Heart right ventricle (tissue), 16 donors: ENCODE results near the gene PHKG2. TPM values are rescaled to one million over a fixed set of nuclear protein-coding genes. Genes with fewer than 3 reads are reported as not detected.
A peak's percentile ranks its signal among the peaks of the same experiment; 100 is the strongest.

ENCODE experiments used
- ATAC-seq, 8 donors: fragments of 200-7000 bp; cut with Tn5 transposase; one replicate each; pipeline ENCODE4 v1.9.1; 2020; ENCODE audit warnings: mild to moderate bottlenecking in 8 of 8, moderate library complexity in 8 of 8, moderate number of reproducible peaks in 1 of 8
- DNase-seq, 2 donors: peaks; one replicate each; pipeline ENCODE4 v3.0.0-alpha.2; 2020
- H3K27ac ChIP-seq, 10 donors: fragments of 200-600 bp; sonication (generic) in 2 of 10; one replicate each; pipeline versions ENCODE4 v1.5.0 to v1.8.0; 2020 to 2022; ENCODE audit warnings: mild to moderate bottlenecking in 3 of 10
- H3K27me3 ChIP-seq, 7 donors: fragments of 200-600 bp; one replicate each; pipeline ENCODE4 v1.8.0; 2021 to 2022; ENCODE audit warnings: mild to moderate bottlenecking in 2 of 7
- H3K36me3 ChIP-seq, 9 donors: fragments of 200-600 bp; sonication (generic) in 1 of 9; one replicate each; pipeline versions ENCODE4 v1.5.0 to v1.8.0; 2020 to 2022; ENCODE audit warnings: mild to moderate bottlenecking in 2 of 9
- H3K4me1 ChIP-seq, 9 donors: fragments of 200-600 bp; sonication (generic) in 1 of 9; one replicate each; pipeline versions ENCODE4 v1.5.0 to v1.8.0; 2020 to 2022; ENCODE audit warnings: mild to moderate bottlenecking in 4 of 9
- H3K4me3 ChIP-seq, 10 donors: fragments of 200-600 bp; sonication (generic) in 2 of 10; one replicate each; pipeline versions ENCODE4 v1.5.0 to v1.8.0; 2020 to 2022; ENCODE audit warnings: mild to moderate bottlenecking in 7 of 10, moderate library complexity in 2 of 10
- H3K9me3 ChIP-seq, 11 donors: fragments of 200-600 bp in 10 of 11; sonication (generic) in 2 of 11; one replicate each; pipeline versions ENCODE4 v1.5.0 to v1.8.0; 2013 to 2022; ENCODE audit warnings: mild to moderate bottlenecking in 2 of 11, control low read depth in 1 of 11, moderate library complexity in 1 of 11
- WGBS, 2 donors: extraction: QIAGEN DNeasy Blood & Tissue Kit; methylation state at CpG; one replicate each; pipeline ENCODE4 v1.1.7; 2013; ENCODE audit warnings: inconsistent platforms in 1 of 2; 5-methylcytosine and 5-hydroxymethylcytosine counted together
- intact Hi-C, 10 donors: fragments of 100-400 bp; cut with DNase I; formaldehyde crosslinking; loops; one replicate each; pipeline versions ENCODE4 v1.11.1 to v1.14.2; 2022
- polyA plus RNA-seq, 2 donors: library from polyadenylated mRNA; stranded (reverse); fragments of 200-250 nt; gene quantifications; one replicate each; pipeline ENCODE4 v1.2.3, GENCODE V29; 2013
- total RNA-seq, 10 donors: library from RNA; stranded (reverse); fragmentation: NEBNext Ultra II Directional in 3 of 10; extraction: Animal tissue kit (Norgen Biotek cat#: 25700) in 3 of 10; gene quantifications; one replicate each; pipeline versions ENCODE4 v1.2.1 to v1.2.4, GENCODE V29; 2021 to 2023
- TF ChIP-seq, protein P1 (sequence below), 9 donors: fragments of 200-600 bp; sonication (generic) in 2 of 9; IDR thresholded peaks; one replicate each; pipeline versions ENCODE4 v1.5.0 to v1.8.0; 2021 to 2022; ENCODE audit warnings: antibody characterized with exemption in 9 of 9, mild to moderate bottlenecking in 5 of 9, moderate library complexity in 1 of 9
- donor health status: Arrhythmogenic right ventricular cardiomyopathy.
- donor health status: ischemic (EF 13 %, LVEDD 7.1; RV severe dilation, severe dysfunction).
- donor health status: healthy with polysubstance abuse.
- donor health status: DM: no; HTN: yes; CAD: no.
- donor health status: DM: no; HTN: no; CAD: no.
- donor health status: ischemic (EF 25% LVEDD 6.9; RV normal size, moderate dysfunction).
- donor health status: ischemic (EF 25% LVEDD 5.7; RV mildly dilated, moderate dysfunction).
- donor health status: healthy.
- donor health status: DM: yes; HTN: yes; CAD: no.
- donor health status: Ischemic cardiomyopathy.
- donor health status: ischemic (EF 35%, LVEDD 5.7; RV mildly dilated, moderate dysfunction).
- donor health status: nonischemic (EF 11% LVEDD 7.7; RV severe dilation, severe dysfunction).
- donor health status: DM: yes; HTN: yes; CAD: no.
- donor health status: PGD.
- donor health status: ischemic (EF 29% LVEDD 5.4; RV normal size, mild dysfunction).
- donor health status: nonischemic (EF 23%, LVEDD 6.1; RV moderate dilation, normal function).

The PHKG2 gene
- total and polyA plus RNA-seq, 12 donors, result 12.1 to 40.7 (median 15.8) TPM

DNA sequence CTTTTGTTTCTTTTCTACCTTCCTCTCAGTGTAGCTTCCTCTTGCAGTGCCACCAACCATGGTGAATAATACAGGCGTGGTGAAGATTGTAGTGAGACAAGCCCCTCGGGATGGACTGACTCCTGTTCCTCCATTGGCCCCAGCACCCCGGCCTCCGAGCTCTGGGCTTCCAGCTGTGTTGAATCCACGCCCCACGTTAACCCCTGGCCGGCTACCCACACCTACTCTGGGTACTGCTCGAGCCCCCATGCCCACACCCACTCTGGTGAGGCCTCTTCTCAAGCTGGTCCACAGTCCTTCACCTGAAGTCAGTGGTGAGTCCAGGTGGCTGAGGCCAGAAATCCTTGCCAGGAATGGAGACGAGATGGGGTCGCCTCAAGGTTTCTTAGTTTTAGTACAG is 25.3 kb upstream of the PHKG2 start:
- no peaks in the 10 kb centered on the region for H3K9me3 ChIP-seq
- no peak for ATAC-seq
- TF ChIP-seq, protein P1, sequence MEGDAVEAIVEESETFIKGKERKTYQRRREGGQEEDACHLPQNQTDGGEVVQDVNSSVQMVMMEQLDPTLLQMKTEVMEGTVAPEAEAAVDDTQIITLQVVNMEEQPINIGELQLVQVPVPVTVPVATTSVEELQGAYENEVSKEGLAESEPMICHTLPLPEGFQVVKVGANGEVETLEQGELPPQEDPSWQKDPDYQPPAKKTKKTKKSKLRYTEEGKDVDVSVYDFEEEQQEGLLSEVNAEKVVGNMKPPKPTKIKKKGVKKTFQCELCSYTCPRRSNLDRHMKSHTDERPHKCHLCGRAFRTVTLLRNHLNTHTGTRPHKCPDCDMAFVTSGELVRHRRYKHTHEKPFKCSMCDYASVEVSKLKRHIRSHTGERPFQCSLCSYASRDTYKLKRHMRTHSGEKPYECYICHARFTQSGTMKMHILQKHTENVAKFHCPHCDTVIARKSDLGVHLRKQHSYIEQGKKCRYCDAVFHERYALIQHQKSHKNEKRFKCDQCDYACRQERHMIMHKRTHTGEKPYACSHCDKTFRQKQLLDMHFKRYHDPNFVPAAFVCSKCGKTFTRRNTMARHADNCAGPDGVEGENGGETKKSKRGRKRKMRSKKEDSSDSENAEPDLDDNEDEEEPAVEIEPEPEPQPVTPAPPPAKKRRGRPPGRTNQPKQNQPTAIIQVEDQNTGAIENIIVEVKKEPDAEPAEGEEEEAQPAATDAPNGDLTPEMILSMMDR (IDR thresholded peaks at IDR 0.05), result no peak
- peaks cover 4 to 100% (median 63%) of the 10 kb centered on the region in 9 donors for H3K36me3 ChIP-seq
- no peaks in the 10 kb centered on the region for H3K27me3 ChIP-seq
- H3K4me3 ChIP-seq, result no peak overlapping the region
- no peak overlapping the region for H3K27ac ChIP-seq
- peaks cover 0 to 20% (median 0%) of the 10 kb centered on the region in 9 donors for H3K4me1 ChIP-seq
- intact Hi-C loops, result no loop called here
- WGBS, 2 donors, result 88 to 90% methylated on average over 10 of the region's 10 CpGs
- DNase-seq, result no peak

DNA sequence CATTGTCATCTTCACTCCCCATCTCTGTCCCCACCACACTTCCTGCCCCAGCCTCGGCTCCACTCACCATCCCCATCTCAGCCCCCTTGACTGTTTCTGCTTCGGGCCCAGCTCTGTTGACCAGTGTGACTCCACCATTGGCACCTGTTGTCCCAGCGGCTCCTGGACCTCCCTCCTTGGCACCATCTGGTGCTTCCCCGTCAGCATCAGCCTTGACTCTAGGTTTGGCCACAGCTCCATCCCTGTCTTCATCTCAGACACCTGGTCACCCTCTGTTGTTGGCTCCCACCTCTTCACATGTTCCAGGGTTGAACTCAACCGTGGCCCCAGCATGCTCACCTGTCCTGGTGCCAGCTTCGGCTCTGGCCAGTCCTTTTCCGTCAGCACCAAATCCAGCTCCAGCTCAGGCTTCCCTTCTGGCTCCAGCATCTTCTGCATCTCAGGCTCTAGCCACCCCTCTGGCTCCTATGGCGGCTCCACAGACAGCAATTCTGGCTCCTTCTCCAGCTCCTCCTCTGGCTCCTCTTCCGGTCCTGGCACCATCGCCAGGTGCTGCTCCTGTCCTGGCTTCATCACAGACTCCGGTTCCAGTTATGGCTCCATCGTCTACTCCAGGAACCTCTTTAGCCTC is 24.4 kb upstream of the PHKG2 start:
- H3K4me1 ChIP-seq, result peaks cover 0 to 27% (median 0%) of the 10 kb centered on the region in 9 donors
- intact Hi-C loops, result no loop called here
- no peaks in the 10 kb centered on the region for H3K9me3 ChIP-seq
- no peak for DNase-seq
- 87 to 89% methylated on average over 12 of the region's 12 CpGs for WGBS, 2 donors
- peak overlapping the region in 3 of 10 donors; percentile 20 to 79 (median 33) for H3K27ac ChIP-seq
- TF ChIP-seq, protein P1 (IDR thresholded peaks at IDR 0.05), result no peak
- H3K4me3 ChIP-seq, result no peak overlapping the region
- H3K27me3 ChIP-seq, result no peaks in the 10 kb centered on the region
- H3K36me3 ChIP-seq, result peaks cover 4 to 100% (median 57%) of the 10 kb centered on the region in 9 donors
- ATAC-seq, result no peak

DNA sequence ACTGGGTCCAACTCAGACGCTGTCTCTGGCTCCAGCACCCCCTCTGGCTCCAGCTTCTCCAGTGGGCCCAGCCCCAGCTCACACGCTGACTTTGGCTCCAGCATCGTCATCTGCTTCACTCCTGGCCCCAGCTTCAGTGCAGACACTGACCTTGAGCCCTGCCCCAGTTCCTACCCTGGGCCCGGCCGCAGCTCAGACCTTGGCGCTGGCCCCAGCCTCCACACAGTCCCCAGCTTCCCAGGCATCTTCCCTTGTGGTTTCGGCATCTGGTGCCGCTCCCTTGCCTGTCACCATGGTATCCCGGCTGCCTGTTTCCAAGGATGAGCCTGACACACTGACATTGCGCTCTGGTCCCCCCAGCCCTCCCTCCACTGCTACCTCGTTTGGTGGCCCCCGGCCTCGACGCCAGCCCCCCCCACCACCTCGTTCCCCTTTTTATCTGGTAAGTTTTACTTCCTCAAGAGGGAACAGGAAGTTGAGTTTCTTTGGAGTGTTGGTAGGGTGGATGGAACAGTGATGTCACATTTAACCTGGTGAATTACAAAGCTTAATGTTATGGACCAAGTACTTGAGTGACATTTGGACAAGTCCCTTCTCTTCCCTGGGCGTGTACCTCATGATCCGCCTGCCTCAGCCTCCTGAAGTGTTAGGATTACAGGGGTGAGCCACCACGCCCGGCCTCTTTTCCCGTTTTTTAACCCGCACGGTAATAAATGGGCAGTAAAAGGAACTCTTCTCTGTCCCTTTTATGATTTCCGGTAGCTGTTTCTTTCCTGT is 23.4 kb upstream of the PHKG2 start:
- intact Hi-C loops, result no loop called here
- TF ChIP-seq, protein P1 (IDR thresholded peaks at IDR 0.05), result no peak
- peak overlapping the region in 7 of 10 donors; percentile 14 to 79 (median 34) for H3K27ac ChIP-seq

DNA sequence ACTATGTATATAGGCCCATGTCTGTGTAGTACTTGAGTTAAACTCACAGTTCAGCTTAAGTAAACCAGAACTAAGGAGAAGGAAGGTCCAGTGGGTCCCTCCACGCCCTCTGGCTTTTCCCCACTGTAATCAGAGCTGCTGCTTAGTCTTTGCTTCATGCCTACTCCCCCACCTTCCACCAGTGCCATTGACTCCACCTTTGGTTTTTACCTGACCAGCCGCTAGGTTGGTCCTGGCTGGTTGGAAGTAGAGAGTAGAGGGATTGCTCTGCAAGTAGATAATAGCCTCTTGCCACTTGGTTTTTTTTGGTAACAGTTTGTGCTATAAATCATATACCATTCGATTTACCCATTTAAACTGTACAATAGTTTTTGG is 22.8 kb upstream of the PHKG2 start:
- intact Hi-C loops, result no loop called here
- DNase-seq, result no peak
- Histone ChIP-seq H3K9me3 (no peaks in the 10 kb centered on the region), H3K27ac (peak overlapping the region in 6 of 10 donors; percentile 14 to 79 (median 36)), H3K4me3 (no peak overlapping the region), H3K4me1 (peaks cover 0 to 36% (median 6%) of the 10 kb centered on the region in 9 donors), H3K36me3 (peaks cover 9 to 100% (median 58%) of the 10 kb centered on the region in 9 donors), H3K27me3 (no peaks in the 10 kb centered on the region)
- 88 to 90% methylated on average over 3 of the region's 3 CpGs for WGBS, 2 donors
- peak in 1 of 8 donors; percentile 7 for ATAC-seq
- TF ChIP-seq, protein P1 (IDR thresholded peaks at IDR 0.05), result no peak

More for the DNA sequence above, 23.4 kb upstream of the PHKG2 start:
- Histone ChIP-seq H3K4me3 (no peak overlapping the region), H3K4me1 (peaks cover 0 to 36% (median 6%) of the 10 kb centered on the region in 9 donors), H3K27me3 (no peaks in the 10 kb centered on the region), H3K36me3 (peaks cover 6 to 100% (median 58%) of the 10 kb centered on the region in 9 donors), H3K9me3 (no peaks in the 10 kb centered on the region)
- DNase-seq (peak; percentile 41 to 43), ATAC-seq (peak; percentile 61 to 80 (median 74))
- 73% methylated on average over 23 of the region's 23 CpGs for WGBS, 2 donors
